SK-N-SH treated with all-trans-retinoic acid at 6 μM for 48 hours (cell line): Measurements from ENCODE around the gene CD47.

Experiments used
- ATAC-seq: fragments of 200-7000 bp; cut with Tn5 transposase; 3 replicates; pipeline ENCODE4 v1.9.1; 2020; ENCODE audit warnings: mild to moderate bottlenecking, moderate library complexity
- ARNTL ChIP-seq: fragments of 450-650 bp; formaldehyde crosslinking; IDR thresholded peaks from 2 replicates; pipeline ENCODE4 v1.5.0; 2020; ENCODE audit warnings: low read depth, mild to moderate bottlenecking, moderate library complexity, borderline replicate concordance
- BACH2 ChIP-seq: fragments of 250-450 bp; sonication (Bioruptor Pico); IDR thresholded peaks from 2 replicates; pipeline ENCODE4 v1.9.0; 2021; ENCODE audit warnings: mild to moderate bottlenecking, borderline replicate concordance
- CSDC2 ChIP-seq: fragments of 250-450 bp; sonication (Bioruptor Pico); IDR thresholded peaks from 2 replicates; pipeline ENCODE4 v1.5.0; 2020; ENCODE audit warnings: mild to moderate bottlenecking, moderate library complexity
- ESRRG ChIP-seq: fragments of 250-450 bp; sonication (Bioruptor Pico); IDR thresholded peaks from 2 replicates; pipeline ENCODE4 v1.6.1; 2021; ENCODE audit warnings: mild to moderate bottlenecking
- GLIS3 ChIP-seq: fragments of 250-450 bp; sonication (Bioruptor Pico); IDR thresholded peaks from 2 replicates; pipeline ENCODE4 v1.5.0; 2020; ENCODE audit warnings: mild to moderate bottlenecking, moderate library complexity
- ISL1 ChIP-seq: fragments of 250-450 bp; sonication (Bioruptor Pico); IDR thresholded peaks from 2 replicates; pipeline ENCODE4 v2.1.2; 2022; ENCODE audit warnings: mild to moderate bottlenecking, moderate library complexity
- OSR1 ChIP-seq: fragments of 250-450 bp; sonication (Bioruptor Pico); IDR thresholded peaks from 2 replicates; pipeline ENCODE4 v1.8.0; 2022; ENCODE audit warnings: moderate library complexity, mild to moderate bottlenecking, inconsistent platforms
- RARB ChIP-seq: fragments of 250-450 bp; sonication (Bioruptor Pico); IDR thresholded peaks from 2 replicates; pipeline ENCODE4 v1.8.0; 2021; ENCODE audit warnings: mild to moderate bottlenecking, moderate library complexity
- SNAI2 ChIP-seq: fragments of 250-450 bp; sonication (Bioruptor Pico); IDR thresholded peaks from 2 replicates; pipeline ENCODE4 v1.5.0; 2020; ENCODE audit warnings: mild to moderate bottlenecking, moderate library complexity
- TCF4 ChIP-seq: fragments of 250-450 bp; sonication (Bioruptor Pico); IDR thresholded peaks from 2 replicates; pipeline ENCODE4 v1.8.0; 2021; ENCODE audit warnings: mild to moderate bottlenecking, moderate library complexity, borderline replicate concordance
- TOX ChIP-seq: fragments of 250-450 bp; sonication (Bioruptor Pico); IDR thresholded peaks from 2 replicates; pipeline ENCODE4 v1.8.0; 2021; ENCODE audit warnings: mild to moderate bottlenecking, moderate library complexity, borderline replicate concordance
- ZC3H10 ChIP-seq: fragments of 250-450 bp; sonication (Bioruptor Pico); IDR thresholded peaks from 2 replicates; pipeline ENCODE4 v1.5.1; 2021; ENCODE audit warnings: mild to moderate bottlenecking, moderate library complexity
- ZFP3 ChIP-seq: fragments of 250-450 bp; sonication (Bioruptor Pico); IDR thresholded peaks from 2 replicates; pipeline ENCODE4 v1.5.0; 2020; ENCODE audit warnings: mild to moderate bottlenecking, moderate library complexity
- ZFP30 ChIP-seq: fragments of 450-650 bp; formaldehyde crosslinking; IDR thresholded peaks from 2 replicates; pipeline ENCODE4 v1.5.0; 2022; ENCODE audit warnings: mild to moderate bottlenecking, moderate library complexity
- ZNF70 ChIP-seq: fragments of 450-650 bp; formaldehyde crosslinking; IDR thresholded peaks from 2 replicates; pipeline ENCODE4 v1.5.0; 2020; ENCODE audit warnings: mild to moderate bottlenecking, moderate library complexity
- ZNF8 ChIP-seq: fragments of 450-650 bp; formaldehyde crosslinking; IDR thresholded peaks from 2 replicates; pipeline ENCODE4 v1.5.0; 2020; ENCODE audit warnings: mild to moderate bottlenecking, moderate library complexity
- TF ChIP-seq, protein P1 (sequence below): fragments of 250-450 bp; sonication (Bioruptor Pico); IDR thresholded peaks from 2 replicates; pipeline ENCODE4 v1.5.1; 2020; ENCODE audit warnings: low read depth, mild to moderate bottlenecking, moderate library complexity
- TF ChIP-seq, protein P2 (sequence below): fragments of 250-450 bp; sonication (Bioruptor Pico); IDR thresholded peaks from 2 replicates; pipeline ENCODE4 v1.8.0; 2021; ENCODE audit warnings: low read depth, mild to moderate bottlenecking, moderate library complexity, borderline replicate concordance
- TF ChIP-seq, protein P3 (sequence below): fragments of 250-450 bp; sonication (Bioruptor Pico); IDR thresholded peaks from 2 replicates; pipeline ENCODE4 v1.8.0; 2020; ENCODE audit warnings: mild to moderate bottlenecking, moderate library complexity, borderline replicate concordance
- TF ChIP-seq, protein P4 (sequence below): fragments of 250-450 bp; sonication (Bioruptor Pico); IDR thresholded peaks from 2 replicates; pipeline ENCODE4 v1.5.0; 2020; ENCODE audit warnings: mild to moderate bottlenecking, moderate library complexity
- TF ChIP-seq, protein P5 (sequence below): fragments of 250-450 bp; sonication (Bioruptor Pico); IDR thresholded peaks from 2 replicates; pipeline ENCODE4 v1.5.1; 2021; ENCODE audit warnings: mild to moderate bottlenecking, moderate library complexity

Gene CD47

DNA sequence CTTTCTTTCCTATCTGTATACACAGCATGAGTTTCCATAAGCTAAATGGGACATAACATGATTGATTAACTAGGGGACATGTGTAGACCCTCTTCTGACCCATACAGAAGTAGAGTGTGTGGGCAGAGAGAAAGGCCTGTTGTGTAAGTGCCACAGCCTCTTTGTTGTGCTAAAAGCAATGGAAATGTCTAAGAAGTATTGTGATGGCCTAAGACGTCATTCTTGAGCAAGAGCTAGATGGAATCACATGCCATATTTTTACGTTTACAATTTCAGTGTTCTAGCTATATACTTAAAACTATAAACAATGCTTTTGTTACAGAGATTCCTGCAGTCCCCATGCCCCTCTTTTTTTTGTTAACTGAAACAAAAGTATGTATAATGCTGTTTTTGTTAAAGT, 61.9 kb downstream of the CD47 start:
- no peak for TF ChIP-seq CSDC2 (CRISPR knock-in tag)
- TF ChIP-seq BACH2 (CRISPR knock-in tag) = no peak
- TF ChIP-seq, all 23 proteins: peak for 0
- ATAC-seq = no peak

DNA sequence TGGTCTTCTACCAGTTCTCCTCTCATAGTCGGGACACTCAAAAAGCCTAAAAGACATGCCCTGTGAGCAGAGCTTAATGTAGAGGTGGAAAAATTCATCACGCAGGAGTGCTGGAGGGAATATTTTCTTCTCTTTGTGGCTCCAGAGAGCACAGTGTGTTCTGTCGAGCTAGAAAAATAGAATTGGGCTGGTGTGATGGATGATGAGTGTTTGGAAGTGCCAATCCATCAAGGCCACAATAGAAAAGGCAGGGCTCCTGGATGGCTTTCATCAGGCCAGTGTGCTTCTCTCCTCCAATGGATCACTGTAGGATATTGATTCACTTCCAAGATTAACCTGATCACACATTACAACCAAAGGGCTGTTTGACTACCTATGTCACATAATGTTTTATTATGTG, 65.7 kb downstream of the CD47 start:
- no peak for TF ChIP-seq BACH2 (CRISPR knock-in tag)
- no peak for TF ChIP-seq ZFP3 (CRISPR knock-in tag)
- no peak for TF ChIP-seq GLIS3 (CRISPR knock-in tag)
- no peak for TF ChIP-seq TCF4 (CRISPR knock-in tag)
- no peak for ATAC-seq

DNA sequence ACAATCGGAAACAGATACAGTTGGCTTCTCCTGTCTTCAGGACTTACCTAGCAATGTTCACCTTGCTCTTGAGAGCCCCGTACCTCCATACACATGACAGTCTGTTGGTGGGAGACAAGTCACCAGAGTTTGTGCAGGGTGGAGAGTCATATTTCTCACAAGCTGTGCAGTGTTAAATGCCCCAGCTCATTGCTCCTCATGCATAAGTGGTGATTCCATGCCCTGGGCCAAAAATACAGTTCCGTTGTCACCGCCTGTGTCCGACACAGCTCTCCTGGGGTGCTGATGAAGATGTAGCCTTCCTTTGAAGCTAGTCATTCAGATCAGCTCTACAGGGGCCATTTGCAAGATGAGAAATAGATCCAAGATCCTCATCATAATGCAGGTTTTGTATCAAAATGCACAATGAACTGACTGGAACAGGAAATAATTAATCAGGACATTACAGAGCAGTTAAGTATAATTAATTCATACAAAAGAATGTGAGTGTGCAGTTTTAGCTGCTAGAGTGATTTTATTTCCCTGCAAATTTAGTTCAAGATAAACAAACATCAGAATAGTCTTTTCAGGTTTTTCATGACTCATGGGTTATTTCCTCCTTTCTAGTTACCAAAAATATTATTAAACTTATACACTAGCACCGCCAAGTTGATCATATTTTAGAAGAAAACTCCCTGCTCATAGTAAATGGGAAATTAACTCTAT, 66.5 kb downstream of the CD47 start:
- ATAC-seq = no peak; the same call in 2 of the 3 replicates

DNA sequence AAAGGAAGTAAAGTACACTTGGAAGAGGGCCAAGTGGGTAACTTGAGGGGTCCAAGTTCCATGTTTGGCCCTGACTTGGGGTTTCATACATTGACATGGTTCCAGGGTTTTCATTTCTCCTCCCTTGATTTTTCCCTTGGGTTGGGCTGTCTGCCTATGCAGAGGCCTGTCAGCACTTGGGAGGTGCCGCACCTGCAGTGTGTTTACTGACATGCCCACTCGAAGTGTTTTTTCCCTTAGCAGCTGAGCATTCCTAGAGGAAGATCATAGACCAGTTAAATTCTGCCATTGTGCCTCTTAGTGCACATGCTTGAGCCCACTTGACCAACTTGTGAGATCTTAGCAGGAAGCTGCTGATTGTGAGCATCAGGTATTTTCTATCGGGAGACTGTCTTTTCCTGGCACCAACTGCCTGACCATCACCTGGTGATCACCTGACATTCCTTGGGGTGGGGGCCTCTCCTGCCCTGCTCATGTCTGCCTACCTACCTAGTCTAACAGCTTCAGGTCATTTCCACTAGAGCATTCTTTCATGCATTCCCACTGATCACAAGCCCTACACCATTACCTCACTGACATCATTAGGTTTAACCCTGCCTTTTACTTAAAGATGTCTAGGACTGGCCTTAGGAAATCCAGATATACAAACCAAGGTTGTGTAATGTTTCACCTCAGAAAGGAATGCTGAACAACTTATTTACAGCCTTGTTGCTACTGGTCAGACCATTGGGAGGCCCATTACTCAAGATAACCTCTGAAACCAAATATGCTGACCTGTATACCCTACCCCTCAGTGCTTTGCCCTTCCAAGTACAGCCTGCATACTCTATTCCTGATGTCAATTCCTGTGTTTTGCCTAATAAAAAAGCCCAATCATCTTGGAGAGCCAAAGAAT, 68.3 kb downstream of the CD47 start:
- no peak for ATAC-seq
- no peak for TF ChIP-seq OSR1
- TF ChIP-seq ZC3H10 = no peak
- TF ChIP-seq ISL1 (CRISPR knock-in tag) = no peak
- no peak for TF ChIP-seq GLIS3 (CRISPR knock-in tag)
- no peak for TF ChIP-seq TCF4 (CRISPR knock-in tag)
- TF ChIP-seq ZFP30 (CRISPR knock-in tag) = no peak
- TF ChIP-seq, protein P1, sequence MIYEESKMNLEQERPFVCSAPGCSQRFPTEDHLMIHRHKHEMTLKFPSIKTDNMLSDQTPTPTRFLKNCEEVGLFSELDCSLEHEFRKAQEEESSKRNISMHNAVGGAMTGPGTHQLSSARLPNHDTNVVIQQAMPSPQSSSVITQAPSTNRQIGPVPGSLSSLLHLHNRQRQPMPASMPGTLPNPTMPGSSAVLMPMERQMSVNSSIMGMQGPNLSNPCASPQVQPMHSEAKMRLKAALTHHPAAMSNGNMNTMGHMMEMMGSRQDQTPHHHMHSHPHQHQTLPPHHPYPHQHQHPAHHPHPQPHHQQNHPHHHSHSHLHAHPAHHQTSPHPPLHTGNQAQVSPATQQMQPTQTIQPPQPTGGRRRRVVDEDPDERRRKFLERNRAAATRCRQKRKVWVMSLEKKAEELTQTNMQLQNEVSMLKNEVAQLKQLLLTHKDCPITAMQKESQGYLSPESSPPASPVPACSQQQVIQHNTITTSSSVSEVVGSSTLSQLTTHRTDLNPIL = no peak
- TF ChIP-seq, protein P2, sequence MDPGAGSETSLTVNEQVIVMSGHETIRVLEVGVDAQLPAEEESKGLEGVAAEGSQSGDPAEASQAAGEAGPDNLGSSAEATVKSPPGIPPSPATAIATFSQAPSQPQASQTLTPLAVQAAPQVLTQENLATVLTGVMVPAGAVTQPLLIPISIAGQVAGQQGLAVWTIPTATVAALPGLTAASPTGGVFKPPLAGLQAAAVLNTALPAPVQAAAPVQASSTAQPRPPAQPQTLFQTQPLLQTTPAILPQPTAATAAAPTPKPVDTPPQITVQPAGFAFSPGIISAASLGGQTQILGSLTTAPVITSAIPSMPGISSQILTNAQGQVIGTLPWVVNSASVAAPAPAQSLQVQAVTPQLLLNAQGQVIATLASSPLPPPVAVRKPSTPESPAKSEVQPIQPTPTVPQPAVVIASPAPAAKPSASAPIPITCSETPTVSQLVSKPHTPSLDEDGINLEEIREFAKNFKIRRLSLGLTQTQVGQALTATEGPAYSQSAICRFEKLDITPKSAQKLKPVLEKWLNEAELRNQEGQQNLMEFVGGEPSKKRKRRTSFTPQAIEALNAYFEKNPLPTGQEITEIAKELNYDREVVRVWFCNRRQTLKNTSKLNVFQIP (CRISPR knock-in tag) = no peak
- no peak for TF ChIP-seq ZNF8 (CRISPR knock-in tag)
- TF ChIP-seq, protein P3, sequence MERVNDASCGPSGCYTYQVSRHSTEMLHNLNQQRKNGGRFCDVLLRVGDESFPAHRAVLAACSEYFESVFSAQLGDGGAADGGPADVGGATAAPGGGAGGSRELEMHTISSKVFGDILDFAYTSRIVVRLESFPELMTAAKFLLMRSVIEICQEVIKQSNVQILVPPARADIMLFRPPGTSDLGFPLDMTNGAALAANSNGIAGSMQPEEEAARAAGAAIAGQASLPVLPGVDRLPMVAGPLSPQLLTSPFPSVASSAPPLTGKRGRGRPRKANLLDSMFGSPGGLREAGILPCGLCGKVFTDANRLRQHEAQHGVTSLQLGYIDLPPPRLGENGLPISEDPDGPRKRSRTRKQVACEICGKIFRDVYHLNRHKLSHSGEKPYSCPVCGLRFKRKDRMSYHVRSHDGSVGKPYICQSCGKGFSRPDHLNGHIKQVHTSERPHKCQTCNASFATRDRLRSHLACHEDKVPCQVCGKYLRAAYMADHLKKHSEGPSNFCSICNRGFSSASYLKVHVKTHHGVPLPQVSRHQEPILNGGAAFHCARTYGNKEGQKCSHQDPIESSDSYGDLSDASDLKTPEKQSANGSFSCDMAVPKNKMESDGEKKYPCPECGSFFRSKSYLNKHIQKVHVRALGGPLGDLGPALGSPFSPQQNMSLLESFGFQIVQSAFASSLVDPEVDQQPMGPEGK = no peak
- TF ChIP-seq ZNF70 = no peak
- TF ChIP-seq, protein P4, sequence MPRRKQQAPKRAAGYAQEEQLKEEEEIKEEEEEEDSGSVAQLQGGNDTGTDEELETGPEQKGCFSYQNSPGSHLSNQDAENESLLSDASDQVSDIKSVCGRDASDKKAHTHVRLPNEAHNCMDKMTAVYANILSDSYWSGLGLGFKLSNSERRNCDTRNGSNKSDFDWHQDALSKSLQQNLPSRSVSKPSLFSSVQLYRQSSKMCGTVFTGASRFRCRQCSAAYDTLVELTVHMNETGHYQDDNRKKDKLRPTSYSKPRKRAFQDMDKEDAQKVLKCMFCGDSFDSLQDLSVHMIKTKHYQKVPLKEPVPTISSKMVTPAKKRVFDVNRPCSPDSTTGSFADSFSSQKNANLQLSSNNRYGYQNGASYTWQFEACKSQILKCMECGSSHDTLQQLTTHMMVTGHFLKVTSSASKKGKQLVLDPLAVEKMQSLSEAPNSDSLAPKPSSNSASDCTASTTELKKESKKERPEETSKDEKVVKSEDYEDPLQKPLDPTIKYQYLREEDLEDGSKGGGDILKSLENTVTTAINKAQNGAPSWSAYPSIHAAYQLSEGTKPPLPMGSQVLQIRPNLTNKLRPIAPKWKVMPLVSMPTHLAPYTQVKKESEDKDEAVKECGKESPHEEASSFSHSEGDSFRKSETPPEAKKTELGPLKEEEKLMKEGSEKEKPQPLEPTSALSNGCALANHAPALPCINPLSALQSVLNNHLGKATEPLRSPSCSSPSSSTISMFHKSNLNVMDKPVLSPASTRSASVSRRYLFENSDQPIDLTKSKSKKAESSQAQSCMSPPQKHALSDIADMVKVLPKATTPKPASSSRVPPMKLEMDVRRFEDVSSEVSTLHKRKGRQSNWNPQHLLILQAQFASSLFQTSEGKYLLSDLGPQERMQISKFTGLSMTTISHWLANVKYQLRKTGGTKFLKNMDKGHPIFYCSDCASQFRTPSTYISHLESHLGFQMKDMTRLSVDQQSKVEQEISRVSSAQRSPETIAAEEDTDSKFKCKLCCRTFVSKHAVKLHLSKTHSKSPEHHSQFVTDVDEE (CRISPR knock-in tag) = no peak
- no peak for TF ChIP-seq ESRRG (CRISPR knock-in tag)
- no peak for TF ChIP-seq RARB
- TF ChIP-seq SNAI2 (CRISPR knock-in tag) = no peak

More for the DNA sequence above, 66.5 kb downstream of the CD47 start:
- TF ChIP-seq, protein P4 (CRISPR knock-in tag) = no peak
- no peak for TF ChIP-seq TOX
- no peak for TF ChIP-seq RARB
- TF ChIP-seq TCF4 (CRISPR knock-in tag) = no peak
- TF ChIP-seq ARNTL (CRISPR knock-in tag) = no peak
- no peak for TF ChIP-seq OSR1
- TF ChIP-seq, protein P5, sequence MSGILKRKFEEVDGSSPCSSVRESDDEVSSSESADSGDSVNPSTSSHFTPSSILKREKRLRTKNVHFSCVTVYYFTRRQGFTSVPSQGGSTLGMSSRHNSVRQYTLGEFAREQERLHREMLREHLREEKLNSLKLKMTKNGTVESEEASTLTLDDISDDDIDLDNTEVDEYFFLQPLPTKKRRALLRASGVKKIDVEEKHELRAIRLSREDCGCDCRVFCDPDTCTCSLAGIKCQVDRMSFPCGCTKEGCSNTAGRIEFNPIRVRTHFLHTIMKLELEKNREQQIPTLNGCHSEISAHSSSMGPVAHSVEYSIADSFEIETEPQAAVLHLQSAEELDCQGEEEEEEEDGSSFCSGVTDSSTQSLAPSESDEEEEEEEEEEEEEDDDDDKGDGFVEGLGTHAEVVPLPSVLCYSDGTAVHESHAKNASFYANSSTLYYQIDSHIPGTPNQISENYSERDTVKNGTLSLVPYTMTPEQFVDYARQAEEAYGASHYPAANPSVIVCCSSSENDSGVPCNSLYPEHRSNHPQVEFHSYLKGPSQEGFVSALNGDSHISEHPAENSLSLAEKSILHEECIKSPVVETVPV (CRISPR knock-in tag) = no peak
- TF ChIP-seq, all 23 proteins: peak for 0
